Measurements from ENCODE around the gene GSTM2.

GRCh38 chr1:109716570-109717090 lies 48.8 kb downstream of the GSTM2 start:
- TF ChIP-seq CTCF (IDR thresholded peaks at IDR 0.05) (no peak), POLR2A (IDR thresholded peaks at IDR 0.05) (no peak)

All from body of pancreas (tissue), 4 donors.